22Rv1 (cell line): ENCODE results near the gene MSANTD4.

Experiments used
- CTCF ChIP-seq: fragments of 450-650 bp; IDR thresholded peaks from 2 replicates; pipeline ENCODE4 v1.5.1; 2017; ENCODE audit warnings: mild to moderate bottlenecking
- ZFX ChIP-seq: fragments of 450-650 bp; IDR thresholded peaks from 2 replicates; pipeline ENCODE4 v1.6.1; 2017; ENCODE audit warnings: antibody characterized with exemption, borderline replicate concordance

GRCh38 chr11:106015066-106015465 is 7.0 kb downstream of the MSANTD4 start:
- TF ChIP-seq CTCF: no peak
- no peak for TF ChIP-seq ZFX
